SKM-1 treated with dmso at 0.1 percent for 144 hours (cell line): ENCODE data around the gene CRNN.

Experiments
- DNase-seq: peaks from one replicate; lab custom pipeline; 2025; ENCODE audit not compliant: unreplicated experiment; lab: John Stamatoyannopoulos, UW

The CRNN gene

GRCh38 chr1:152413909-152414308, at the start of gene CRNN:
Gene CRNN (minus strand): TSS chr1:152414263. CDS start chr1:152412233, 2,030 bp downstream.
- no peak for DNase-seq

- no peak for DNase-seq
Observed at GRCh38 chr1:152462636-152463035, 48.6 kb upstream of the CRNN start.

GRCh38 chr1:152461544-152461943, 47.5 kb upstream of the CRNN start:
- DNase-seq: peak; percentile 84

DNA sequence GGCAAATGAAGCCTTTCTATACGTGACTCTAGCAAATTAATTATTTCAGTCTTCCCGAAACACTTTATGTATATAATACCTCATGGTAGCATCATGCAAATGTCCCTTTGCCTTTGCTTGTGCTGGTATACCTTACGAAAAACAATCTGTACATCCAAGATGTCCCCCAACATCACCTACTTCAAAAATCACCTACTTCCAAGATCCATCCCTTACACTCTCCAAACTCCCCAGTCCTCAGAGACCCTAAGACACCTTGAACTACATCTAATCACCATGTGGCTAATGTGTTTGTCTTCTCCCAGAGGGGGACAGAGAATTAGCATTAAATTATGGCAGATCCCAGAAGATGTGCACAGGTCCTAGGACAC, 46.5 kb upstream of the CRNN start:
- no peak for DNase-seq

GRCh38 chr1:152459596-152460528, 45.8 kb upstream of the CRNN start:
- DNase-seq: peak; percentile 88

DNA sequence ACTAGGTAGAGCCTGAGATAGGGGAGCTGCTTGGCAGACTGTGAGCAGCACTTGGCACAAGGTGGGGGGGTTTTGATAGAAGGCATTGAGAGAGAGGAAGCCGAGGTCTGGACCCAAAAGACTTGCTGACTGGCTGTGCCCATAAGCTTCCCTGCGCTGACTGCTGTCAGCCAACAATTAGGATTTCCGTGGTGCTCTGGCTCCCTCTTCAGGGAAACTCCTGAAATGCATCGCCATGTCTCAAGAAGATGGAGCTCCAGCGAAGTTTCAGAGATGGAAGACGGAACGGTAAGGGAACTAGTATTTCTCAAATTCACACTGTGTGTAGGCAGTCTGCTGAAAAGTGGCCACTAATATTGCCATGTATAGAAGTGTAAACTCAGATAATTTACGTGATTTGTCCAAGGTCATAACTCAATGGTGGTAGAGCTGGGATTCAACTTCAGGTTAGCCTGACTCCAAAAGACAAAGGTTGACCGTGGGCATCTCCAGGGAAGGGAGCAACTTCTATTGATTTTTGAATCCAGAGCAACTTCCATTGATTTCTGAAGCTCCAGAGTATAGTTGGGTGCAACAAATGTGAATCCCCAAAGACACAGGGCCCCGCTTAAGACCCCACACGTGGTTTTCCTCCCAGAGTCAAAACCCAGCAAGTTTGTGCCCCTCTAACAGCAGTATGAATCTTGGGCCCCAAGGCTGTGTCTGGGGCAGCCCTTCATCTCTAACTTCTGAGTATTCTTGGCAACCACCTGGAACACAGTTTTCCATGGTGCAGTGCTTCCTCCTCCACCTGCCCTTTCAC, 44.5 kb upstream of the CRNN start:
- peak; percentile 90 for DNase-seq

DNA sequence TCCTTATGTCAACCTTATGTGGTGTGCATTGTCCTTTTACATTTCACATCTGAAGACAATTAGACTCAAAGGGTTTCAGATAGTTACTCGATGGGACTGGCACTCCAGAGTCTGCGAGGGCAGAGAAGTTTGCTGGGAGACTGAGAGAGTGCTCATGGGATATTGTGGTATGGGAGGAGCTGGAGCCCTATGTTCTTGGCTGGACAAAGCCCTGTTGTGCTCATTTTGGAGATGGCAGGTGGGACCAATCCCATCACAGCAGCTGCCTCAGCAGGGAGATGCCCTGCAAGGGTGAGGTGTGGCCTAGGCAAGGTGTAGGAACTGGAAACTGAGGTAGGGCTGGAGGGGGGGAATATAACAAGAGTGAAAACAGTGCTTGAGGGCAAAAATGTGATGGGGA, 43.5 kb upstream of the CRNN start:
- DNase-seq: no peak

DNA sequence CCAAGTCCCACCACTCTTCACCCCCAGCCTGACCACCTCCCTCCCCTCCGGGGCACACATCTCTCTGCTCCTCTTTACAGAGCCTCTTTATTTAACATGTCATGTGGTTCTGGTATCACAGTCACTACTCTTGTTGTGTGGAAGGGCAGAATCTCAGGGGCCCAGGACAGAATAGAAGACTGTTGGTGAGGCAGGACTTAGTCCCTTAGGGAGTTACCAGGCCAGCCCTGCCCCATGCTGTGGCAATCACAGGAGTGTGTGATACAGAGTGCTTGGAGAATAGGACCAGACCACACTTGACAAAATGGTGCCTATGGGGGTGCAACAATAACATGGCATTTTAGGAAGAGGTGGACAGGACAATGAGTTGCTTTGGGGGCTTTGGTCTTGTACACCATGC, 43.0 kb upstream of the CRNN start:
- no peak for DNase-seq

GRCh38 chr1:152451254-152451653, 37.2 kb upstream of the CRNN start:
- DNase-seq: no peak

DNA sequence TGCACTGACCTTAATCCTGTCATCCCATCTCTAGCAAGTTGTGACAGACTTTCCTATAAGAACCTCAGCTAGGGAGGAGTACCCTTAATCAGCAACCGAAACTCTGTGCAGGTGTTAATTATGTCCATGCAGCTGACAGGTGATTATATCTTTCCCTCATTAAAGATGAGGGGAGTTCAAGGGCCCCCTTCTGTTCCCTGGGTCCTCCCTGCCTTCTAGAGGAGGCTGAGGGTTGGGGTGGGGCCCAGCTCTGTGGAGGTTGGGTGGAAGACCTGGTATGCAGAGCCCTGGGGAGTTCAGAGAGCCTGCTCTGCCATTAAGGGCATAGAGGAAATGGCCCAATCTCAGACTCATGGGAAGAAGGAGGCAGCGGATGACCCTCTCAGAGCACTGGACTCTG, 35.6 kb upstream of the CRNN start:
- no peak for DNase-seq

- no peak for DNase-seq
Observed at GRCh38 chr1:152448496-152448895, 34.4 kb upstream of the CRNN start.

DNA sequence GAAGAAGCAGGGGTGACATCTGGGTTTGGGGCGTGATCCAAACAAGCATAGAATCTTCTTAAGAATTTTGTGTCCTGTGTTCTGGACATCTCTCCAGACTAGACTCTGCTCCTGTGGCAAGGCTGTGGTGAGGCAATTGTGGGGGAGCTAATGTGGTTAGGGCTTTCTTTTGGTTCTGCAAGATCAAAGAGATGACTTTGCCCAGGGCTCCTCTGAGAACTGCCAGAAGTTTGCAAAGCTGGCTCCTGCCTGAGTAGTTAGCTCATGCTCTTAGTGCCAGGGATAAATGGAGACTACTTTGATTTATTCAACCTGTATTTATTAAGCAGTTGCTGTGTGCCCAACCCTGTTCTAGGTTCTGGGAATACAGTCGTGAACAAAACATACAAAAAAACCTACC, 34.0 kb upstream of the CRNN start:
- no peak for DNase-seq

GRCh38 chr1:152447484-152447883, 33.4 kb upstream of the CRNN start:
- DNase-seq: no peak

- DNase-seq: no peak
Observed at GRCh38 chr1:152444045-152444444, 30.0 kb upstream of the CRNN start.

DNA sequence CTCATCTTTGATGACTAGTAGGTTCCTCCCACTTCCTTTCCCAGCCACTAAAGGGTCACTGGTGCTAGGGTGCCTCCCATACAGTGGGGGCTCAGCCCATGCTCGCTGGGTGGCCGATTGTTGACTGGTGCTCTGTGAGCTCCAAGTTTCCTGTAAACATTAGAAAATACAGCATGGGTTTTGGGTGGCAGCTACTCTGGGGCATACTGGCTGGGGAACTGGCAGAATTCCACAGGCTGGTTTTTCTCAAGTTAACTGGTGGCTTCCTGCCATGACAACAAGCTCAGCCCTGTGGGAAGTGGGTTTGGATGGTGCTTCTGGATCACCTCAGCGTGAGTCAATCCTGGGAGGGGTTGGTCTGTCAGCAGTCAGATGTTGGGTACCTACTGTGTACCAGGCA, 28.7 kb upstream of the CRNN start:
- no peak for DNase-seq

GRCh38 chr1:152442301-152442700, 28.2 kb upstream of the CRNN start:
- DNase-seq: no peak

DNA sequence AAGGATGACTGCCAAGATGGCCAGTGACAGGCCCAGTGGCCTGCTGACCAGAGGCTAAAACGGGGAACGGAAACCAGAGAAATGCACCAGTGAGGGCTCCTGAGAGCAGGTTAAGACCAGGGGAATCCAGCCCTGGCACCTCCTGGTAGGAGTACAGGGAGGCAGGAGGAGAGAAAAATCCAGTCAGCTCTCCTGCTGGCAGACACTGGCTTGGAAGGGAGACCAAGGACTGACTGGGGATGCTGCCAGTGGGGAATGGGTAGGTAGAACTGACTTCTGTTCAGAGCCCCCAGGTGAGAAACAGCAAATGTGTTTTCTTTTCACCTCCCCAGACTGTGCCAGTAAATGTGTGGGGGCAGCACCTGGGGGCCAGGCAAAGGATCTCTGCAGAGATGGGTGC, 27.7 kb upstream of the CRNN start:
- DNase-seq: no peak

DNA sequence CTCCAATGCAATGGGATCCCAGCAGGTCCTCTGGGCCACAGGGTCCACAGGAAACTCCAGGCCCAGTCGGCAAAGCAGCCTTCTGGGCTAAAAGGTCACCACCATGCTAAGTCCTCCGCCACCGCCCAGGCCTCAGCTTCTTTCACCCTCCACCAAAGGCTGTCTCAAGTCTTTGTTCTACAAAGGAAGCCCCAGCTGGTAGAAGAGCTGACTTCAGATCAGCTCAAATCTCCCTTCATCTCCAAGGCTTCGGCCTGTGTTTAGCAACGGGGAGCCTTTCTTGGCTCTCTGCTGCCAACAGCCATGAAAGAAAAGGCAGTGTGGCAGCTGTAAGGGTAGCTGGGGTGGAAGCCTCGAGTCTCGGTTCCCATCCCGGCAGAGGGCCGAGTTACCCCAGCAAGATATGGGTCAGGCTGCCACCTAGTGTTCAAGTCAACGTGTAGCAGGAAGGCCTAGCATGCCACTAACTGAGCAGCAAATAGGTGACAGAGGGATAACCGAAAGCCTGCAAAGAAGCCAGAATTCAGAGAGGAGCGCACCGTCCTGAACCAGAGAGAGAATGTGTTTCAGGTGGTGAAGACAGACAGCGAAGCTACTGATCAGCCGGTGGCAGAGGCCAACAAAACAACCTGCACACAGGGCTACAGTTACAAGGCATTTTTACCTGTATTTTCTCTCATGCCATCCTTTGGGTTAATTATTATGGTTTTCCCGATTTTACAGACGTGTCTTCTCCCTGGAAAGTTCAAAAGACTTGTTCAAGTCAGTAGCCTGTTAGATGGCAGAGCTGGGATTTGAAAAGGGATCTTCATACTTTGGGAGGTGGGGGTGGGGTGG, 26.8 kb upstream of the CRNN start:
- peak; percentile 86 for DNase-seq

DNA sequence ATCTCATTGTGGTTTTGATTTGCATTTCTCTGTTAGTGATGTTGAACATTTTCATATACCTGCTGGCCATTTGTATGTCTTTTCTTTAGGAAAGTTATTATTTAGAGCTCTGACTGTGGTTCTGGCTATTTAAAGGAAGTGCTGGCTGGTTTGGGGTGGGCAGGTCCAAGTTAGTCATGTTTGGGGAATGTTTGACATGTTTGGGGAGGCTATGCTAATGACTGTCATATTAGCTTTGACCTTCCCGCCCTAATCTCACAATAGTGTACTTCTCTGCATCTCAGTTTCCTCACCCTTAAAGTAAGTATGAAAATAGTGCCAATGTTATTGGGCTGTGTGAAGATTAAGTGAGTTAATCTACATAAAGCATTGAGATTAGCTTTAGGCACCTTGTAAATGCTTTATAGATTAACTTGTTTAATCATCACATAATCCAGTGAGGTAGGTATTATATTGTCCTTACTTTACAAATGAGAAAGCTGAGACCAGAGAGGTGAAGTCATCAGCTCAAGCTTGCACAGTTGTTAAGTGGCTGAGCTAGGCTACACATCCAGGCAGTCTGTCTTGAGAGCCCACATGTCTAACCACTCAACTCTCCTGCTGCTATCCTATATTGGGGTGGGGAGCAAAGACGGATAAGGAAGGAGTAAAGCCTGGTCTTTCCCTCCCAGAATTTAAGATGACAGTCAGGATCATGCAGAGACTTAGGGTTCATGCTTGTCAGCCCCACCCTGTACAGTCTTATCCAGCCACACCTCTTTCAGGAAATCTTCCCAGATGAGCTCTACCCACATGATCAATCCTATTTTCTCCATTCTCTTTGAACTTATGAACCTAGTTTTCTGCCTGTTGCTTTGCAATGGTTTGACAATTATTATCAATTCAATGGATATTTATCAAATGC, 22.8 kb upstream of the CRNN start:
- DNase-seq: no peak

- DNase-seq: no peak
Observed at GRCh38 chr1:152427458-152427857, 13.4 kb upstream of the CRNN start.
